H9 (cell line): ENCODE data around the gene SFXN2. TPM values are rescaled to one million over a fixed set of nuclear protein-coding genes. Genes with fewer than 3 reads are reported as not detected.
A peak's percentile ranks its signal among the peaks of the same experiment; 100 is the strongest.

Source experiments
- DNase-seq: peaks from one replicate; pipeline ENCODE4 v3.0.0-alpha.2; 2017
- H2AFZ ChIP-seq: one replicate; pipeline ENCODE4 v1.6.1; 2013; ENCODE audit warnings: mild to moderate bottlenecking, low read length, control low read depth, moderate library complexity
- H2AK5ac ChIP-seq: 2 replicates; pipeline ENCODE4 v1.6.1; 2013; ENCODE audit warnings: low read length, control low read depth, mixed read lengths; ENCODE audit not compliant: insufficient read length
- H2BK120ac ChIP-seq: one replicate; pipeline ENCODE4 v1.6.1; 2013; ENCODE audit warnings: low read depth, mild to moderate bottlenecking, low read length, control low read depth, inconsistent platforms; ENCODE audit not compliant: poor library complexity, severe bottlenecking
- H2BK12ac ChIP-seq: 2 replicates; pipeline ENCODE4 v1.6.1; 2013; ENCODE audit warnings: low read length, control low read depth, mixed read lengths, low read depth; ENCODE audit not compliant: insufficient read length
- H2BK15ac ChIP-seq: 2 replicates; pipeline ENCODE4 v1.6.1; 2013; ENCODE audit warnings: low read depth, low read length, control low read depth
- H2BK20ac ChIP-seq: one replicate; pipeline ENCODE4 v1.6.1; 2013; ENCODE audit warnings: low read depth, mild to moderate bottlenecking, low read length, control low read depth, inconsistent platforms; ENCODE audit not compliant: poor library complexity, severe bottlenecking
- H2BK5ac ChIP-seq: 2 replicates; pipeline ENCODE4 v1.6.1; 2013; ENCODE audit warnings: low read length, control low read depth, mixed read lengths; ENCODE audit not compliant: insufficient read length
- H3K14ac ChIP-seq: 2 replicates; pipeline ENCODE4 v1.6.1; 2013; ENCODE audit warnings: low read length, control low read depth; ENCODE audit not compliant: insufficient read depth
- H3K18ac ChIP-seq: 2 replicates; pipeline ENCODE4 v1.6.1; 2013; ENCODE audit warnings: low read depth, mild to moderate bottlenecking, mixed read lengths, low read length, control low read depth; ENCODE audit not compliant: insufficient read length
- H3K23ac ChIP-seq: 2 replicates; pipeline ENCODE4 v1.6.1; 2013; ENCODE audit warnings: low read length, control low read depth, mixed read lengths, low read depth; ENCODE audit not compliant: insufficient read length
- H3K23me2 ChIP-seq: 2 replicates; pipeline ENCODE4 v1.6.1; 2013; ENCODE audit warnings: low read depth, mild to moderate bottlenecking, mixed read lengths, low read length, control low read depth; ENCODE audit not compliant: insufficient read length, poor library complexity, severe bottlenecking
- H3K27ac ChIP-seq: 2 replicates; pipeline ENCODE4 v1.5.1; 2013; ENCODE audit warnings: low read length, control low read depth, mixed read lengths, low read depth; ENCODE audit not compliant: insufficient read length
- H3K27me3 ChIP-seq: 2 replicates; pipeline ENCODE4 v1.6.1; 2013; ENCODE audit warnings: low read length, control low read depth, inconsistent platforms; ENCODE audit not compliant: insufficient read depth
- H3K4ac ChIP-seq: 2 replicates; pipeline ENCODE4 v1.6.1; 2013; ENCODE audit warnings: low read depth, mild to moderate bottlenecking, control low read depth, inconsistent platforms, low read length, moderate library complexity
- H3K4me1 ChIP-seq: 2 replicates; pipeline ENCODE4 v1.6.1; 2013; ENCODE audit warnings: low read length, control low read depth, inconsistent platforms; ENCODE audit not compliant: insufficient read depth
- H3K4me2 ChIP-seq: 2 replicates; pipeline ENCODE4 v1.6.1; 2013; ENCODE audit warnings: low read length, control low read depth, mixed read lengths; ENCODE audit not compliant: insufficient read length, insufficient read depth
- H3K56ac ChIP-seq: 2 replicates; pipeline ENCODE4 v1.6.1; 2013; ENCODE audit warnings: low read depth, mild to moderate bottlenecking, mixed read lengths, low read length, control low read depth; ENCODE audit not compliant: insufficient read length
- H3K79me1 ChIP-seq: 2 replicates; pipeline ENCODE4 v1.6.1; 2013; ENCODE audit warnings: low read depth, mild to moderate bottlenecking, moderate library complexity, low read length, control low read depth, inconsistent platforms; ENCODE audit not compliant: insufficient read depth, poor library complexity, severe bottlenecking
- H3K79me2 ChIP-seq: 2 replicates; pipeline ENCODE4 v1.6.1; 2013; ENCODE audit warnings: low read length, control low read depth, inconsistent platforms; ENCODE audit not compliant: insufficient read depth
- H3K9ac ChIP-seq: 2 replicates; pipeline ENCODE4 v1.6.1; 2013; ENCODE audit warnings: low read length, control low read depth, mixed read lengths; ENCODE audit not compliant: insufficient read length; ENCODE audit errors: extremely low read depth
- H3K9me3 ChIP-seq: one replicate; pipeline ENCODE4 v1.6.1; 2013; ENCODE audit warnings: low read depth, low read length, inconsistent platforms; ENCODE audit not compliant: control insufficient read depth
- H3T11ph ChIP-seq: one replicate; pipeline ENCODE4 v1.6.1; 2013; ENCODE audit warnings: mild to moderate bottlenecking, low read length, control low read depth, inconsistent platforms
- H4K20me1 ChIP-seq: one replicate; pipeline ENCODE4 v1.6.1; 2013; ENCODE audit not compliant: control insufficient read depth, insufficient read length, insufficient read depth
- H4K5ac ChIP-seq: 2 replicates; pipeline ENCODE4 v1.6.1; 2013; ENCODE audit warnings: low read depth, mild to moderate bottlenecking, mixed read lengths, low read length, control low read depth; ENCODE audit not compliant: insufficient read length
- H4K8ac ChIP-seq: replicated peaks from 2 replicates; pipeline ENCODE4 v1.6.1; 2013; ENCODE audit warnings: low read length, control low read depth, mixed read lengths, low read depth; ENCODE audit not compliant: insufficient read length
- H4K91ac ChIP-seq: 2 replicates; pipeline ENCODE4 v1.6.1; 2013; ENCODE audit warnings: low read depth, mild to moderate bottlenecking, moderate library complexity, mixed read lengths, low read length, control low read depth; ENCODE audit not compliant: insufficient read length
- H3K27ac Mint-ChIP-seq, 3 experiments: 2 replicates in 2 of 3; 3 replicates in 1 of 3; pipeline ENCODE4 v1.8.0; 2020 to 2021; ENCODE audit warnings: mixed read lengths in 3 of 3, mild to moderate bottlenecking in 1 of 3, moderate library complexity in 1 of 3
- H3K27me3 Mint-ChIP-seq: 2 replicates; pipeline ENCODE4 v1.8.0; 2021; ENCODE audit warnings: low read depth, mild to moderate bottlenecking, moderate library complexity, mixed read lengths
- H3K36me3 Mint-ChIP-seq, 3 experiments: 2 replicates in 2 of 3; 3 replicates in 1 of 3; pipeline ENCODE4 v1.8.0; 2020 to 2021; ENCODE audit warnings: low read depth in 3 of 3, mixed read lengths in 3 of 3; ENCODE audit not compliant: insufficient read depth in 1 of 3
- H3K4me1 Mint-ChIP-seq, 2 experiments: 2 replicates each; pipeline ENCODE4 v1.8.0; 2020; ENCODE audit warnings: mixed read lengths in 2 of 2
- H3K4me3 Mint-ChIP-seq, 2 experiments: 2 replicates in 1 of 2; 3 replicates in 1 of 2; pipeline ENCODE4 v1.8.0; 2020 to 2021; ENCODE audit warnings: mild to moderate bottlenecking in 2 of 2, mixed read lengths in 2 of 2, moderate library complexity in 1 of 2
- H3K9me3 Mint-ChIP-seq, 2 experiments: 2 replicates in 1 of 2; 3 replicates in 1 of 2; pipeline ENCODE4 v1.8.0; 2020; ENCODE audit warnings: mild to moderate bottlenecking in 2 of 2, mixed read lengths in 2 of 2, moderate library complexity in 1 of 2
- CTCF ChIP-seq: fragments of 200-600 bp; sonication (generic); conservative IDR thresholded peaks from 3 replicates; pipeline ENCODE4 v1.8.0; 2021; ENCODE audit warnings: antibody characterized with exemption, mild to moderate bottlenecking
- WGBS: extraction: QIAGEN DNeasy Blood & Tissue Kit; methylation state at CpG from one replicate; pipeline ENCODE4 v1.1.7; 2013; ENCODE audit warnings: missing lambda C conversion rate, low lambda C conversion rate, mixed read lengths; ENCODE audit not compliant: insufficient read length; ENCODE audit errors: extremely low coverage; 5-methylcytosine and 5-hydroxymethylcytosine counted together
- total RNA-seq: library from RNA; stranded (reverse); gene quantifications from 2 replicates; pipeline ENCODE4 v1.2.1, GENCODE V29; 2021

SFXN2 gene
- total RNA-seq, 1 experiment from 2014 or later = 34.7 TPM

GRCh38 chr10:102729029-102730026 lies 14.9 kb downstream of the SFXN2 start:
- WGBS = no CpG with 5 or more reads among the region's 30 CpGs
- peak; percentile 94 for TF ChIP-seq CTCF
- no peak overlapping the region for H3K56ac ChIP-seq
- H3K9ac ChIP-seq = no peak overlapping the region
- no peak overlapping the region for H3T11ph ChIP-seq
- no peak overlapping the region for H3K23ac ChIP-seq
- H3K14ac ChIP-seq = no peak overlapping the region
- peaks cover 36 to 80% (median 74%) of the 10 kb centered on the region in 3 experiments; a peak in 6 of 7 replicates for H3K36me3 Mint-ChIP-seq
- H3K4ac ChIP-seq = no peak overlapping the region
- peaks cover 4% of the 10 kb centered on the region for H3K79me1 ChIP-seq
- H2BK15ac ChIP-seq = no peak overlapping the region
- H3K18ac ChIP-seq = no peak overlapping the region
- H3K4me3 Mint-ChIP-seq = no peak overlapping the region
- peaks cover 0 to 5% of the 10 kb centered on the region in 2 experiments; a peak in 1 of 4 replicates for H3K4me1 Mint-ChIP-seq
- H4K20me1 ChIP-seq = no peaks in the 10 kb centered on the region
- no peaks in the 10 kb centered on the region for H3K9me3 Mint-ChIP-seq
- no peaks in the 10 kb centered on the region for H3K23me2 ChIP-seq
- peak overlapping the region in 2 of 3 experiments; percentile 63 to 94; a peak in 3 of 7 replicates for H3K27ac Mint-ChIP-seq
- no peak overlapping the region for H2AFZ ChIP-seq
- H2BK5ac ChIP-seq = no peak overlapping the region
- H3K27me3 Mint-ChIP-seq = no peaks in the 10 kb centered on the region
- no peaks in the 10 kb centered on the region for H3K27me3 ChIP-seq
- H3K27ac ChIP-seq = no peak overlapping the region
- no peak overlapping the region for H2BK20ac ChIP-seq
- H3K9me3 ChIP-seq = no peaks in the 10 kb centered on the region
- H2BK12ac ChIP-seq = no peak overlapping the region
- no peak overlapping the region for H4K5ac ChIP-seq
- H3K4me2 ChIP-seq = no peak overlapping the region
- no peak overlapping the region for H4K8ac ChIP-seq
- H3K79me2 ChIP-seq = 0 out of 2 replicates have a peak, but pooled peaks cover 1% of the 10 kb centered on the region
- H3K4me1 ChIP-seq = no peaks in the 10 kb centered on the region
- DNase-seq = peak; percentile 88
- no peak overlapping the region for H2AK5ac ChIP-seq
- H2BK120ac ChIP-seq = no peak overlapping the region
- H4K91ac ChIP-seq = no peak overlapping the region
